H1 (cell line): ENCODE measurements around the gene ERICH2. TPM values are rescaled to one million over a fixed set of nuclear protein-coding genes. Genes with fewer than 3 reads are reported as not detected.

Experiments
- CTCF ChIA-PET: fragments of 300-600 bp; sonication (Branson Sonifier 250); formaldehyde crosslinking; loops from one replicate; lab custom pipeline; 2021; ENCODE audit not compliant: partially characterized antibody; lab: Charles Lee
- POLR2A ChIA-PET: fragments of 300-600 bp; sonication (Branson Sonifier 250); formaldehyde crosslinking; loops from one replicate; lab custom pipeline; 2021; ENCODE audit warnings: inconsistent platforms; ENCODE audit not compliant: partially characterized antibody; lab: Charles Lee
- DNase-seq, 2 experiments: peaks; one replicate each; pipeline versions ENCODE4 v3.0.0 to v3.0.0-alpha.2; 2010 to 2022; ENCODE audit warnings: low spot score in 2 of 2, low read depth in 1 of 2, mixed read lengths in 1 of 2
- FAIRE-seq: peaks from 2 replicates; lab custom pipeline; 2011; peaks lifted over from hg19 to GRCh38; lab: Jason Lieb, UNC
- H2AFZ ChIP-seq: 2 replicates; pipeline ENCODE4 v1.8.1; 2012; ENCODE audit warnings: low read length, inconsistent platforms
- H2AK5ac ChIP-seq: 2 replicates; pipeline ENCODE4 v1.6.1; 2013; ENCODE audit warnings: low read depth, low read length
- H2BK120ac ChIP-seq: replicated peaks from 2 replicates; pipeline ENCODE3; 2013; ENCODE audit warnings: low read depth, low read length, inconsistent platforms
- H2BK12ac ChIP-seq: 2 replicates; pipeline ENCODE4 v1.6.1; 2013; ENCODE audit warnings: low read depth, low read length
- H2BK15ac ChIP-seq: 2 replicates; pipeline ENCODE4 v1.6.1; 2013; ENCODE audit warnings: low read length
- H2BK20ac ChIP-seq: 2 replicates; pipeline ENCODE4 v1.6.1; 2013; ENCODE audit warnings: low read length
- H2BK5ac ChIP-seq: 2 replicates; pipeline ENCODE4 v1.6.1; 2013; ENCODE audit warnings: low read depth, low read length
- H3K14ac ChIP-seq: 2 replicates; pipeline ENCODE4 v1.6.1; 2013; ENCODE audit warnings: inconsistent platforms; ENCODE audit not compliant: insufficient read length
- H3K18ac ChIP-seq: 2 replicates; pipeline ENCODE4 v1.6.1; 2013; ENCODE audit warnings: low read length; ENCODE audit errors: extremely low read depth
- H3K23ac ChIP-seq: 2 replicates; pipeline ENCODE4 v1.6.1; 2013; ENCODE audit warnings: inconsistent platforms; ENCODE audit not compliant: insufficient read length
- H3K23me2 ChIP-seq: 2 replicates; pipeline ENCODE4 v1.6.1; 2013; ENCODE audit warnings: low read depth, low read length
- H3K27ac ChIP-seq: 2 replicates; pipeline ENCODE4 v1.6.1; 2011; ENCODE audit warnings: low read depth, low read length, inconsistent platforms
- H3K27me3 ChIP-seq, 4 experiments: replicated peaks in 1 of 4; 1 replicate in 1 of 4; 2 replicates in 3 of 4; pipeline versions ENCODE4 v1.6.1 to v1.8.1; 2011 to 2013; ENCODE audit warnings: low read length in 3 of 4, mild to moderate bottlenecking in 3 of 4, inconsistent platforms in 2 of 4, mixed read lengths in 2 of 4, moderate library complexity in 1 of 4; ENCODE audit not compliant: control insufficient read depth in 3 of 4, insufficient read depth in 3 of 4; ENCODE audit errors: extremely low read depth in 1 of 4
- H3K36me3 ChIP-seq, 4 experiments: 2 replicates each; pipeline versions ENCODE4 v1.6.1 to v1.8.1; 2011 to 2013; ENCODE audit warnings: mild to moderate bottlenecking in 4 of 4, low read length in 3 of 4, moderate library complexity in 2 of 4, control low read depth in 1 of 4, inconsistent platforms in 1 of 4; ENCODE audit not compliant: insufficient read depth in 4 of 4, control insufficient read depth in 2 of 4
- H3K4ac ChIP-seq: replicated peaks from 2 replicates; pipeline ENCODE3; 2013; ENCODE audit warnings: low read length, low read depth, mixed read lengths, inconsistent platforms; ENCODE audit not compliant: insufficient read length
- H3K4me1 ChIP-seq, 4 experiments: replicated peaks in 1 of 4; 1 replicate in 1 of 4; 2 replicates in 3 of 4; pipeline versions ENCODE4 v1.6.1 to v1.8.1; 2011 to 2013; ENCODE audit warnings: low read length in 3 of 4, inconsistent platforms in 2 of 4, mixed read lengths in 1 of 4; ENCODE audit not compliant: insufficient read depth in 4 of 4, control insufficient read depth in 3 of 4
- H3K4me2 ChIP-seq, 2 experiments: 2 replicates each; pipeline versions ENCODE4 v1.6.1 to v1.8.1; 2011 to 2013; ENCODE audit warnings: low read depth in 2 of 2, low read length in 2 of 2, control low read depth in 1 of 2, inconsistent platforms in 1 of 2, mild to moderate bottlenecking in 1 of 2; ENCODE audit not compliant: insufficient read depth in 1 of 2
- H3K4me3 ChIP-seq, 4 experiments: fragments of 200-600, 300-600 bp in 1 of 4; sonication (generic), shearing (Covaris generic), sonication (Bioruptor Twin) in 1 of 4; 2 replicates each; pipeline versions ENCODE4 v1.5.1 to v1.8.1; 2011 to 2016; ENCODE audit warnings: low read length in 4 of 4, low read depth in 3 of 4, control low read depth in 2 of 4, inconsistent platforms in 2 of 4, mild to moderate bottlenecking in 2 of 4, mixed read lengths in 1 of 4, moderate library complexity in 1 of 4; ENCODE audit not compliant: insufficient read depth in 2 of 4; ENCODE audit errors: extremely low read depth in 1 of 4
- H3K56ac ChIP-seq: replicated peaks from 2 replicates; pipeline ENCODE3; 2013; ENCODE audit warnings: low read depth, mild to moderate bottlenecking, mixed read lengths, low read length, inconsistent platforms; ENCODE audit not compliant: insufficient read length
- H3K79me1 ChIP-seq: 2 replicates; pipeline ENCODE4 v1.6.1; 2013; ENCODE audit warnings: low read depth, low read length, control low read depth
- H3K79me2 ChIP-seq, 2 experiments: 2 replicates each; pipeline versions ENCODE4 v1.6.1 to v1.8.1; 2012 to 2013; ENCODE audit warnings: low read length in 2 of 2, mild to moderate bottlenecking in 2 of 2, inconsistent platforms in 1 of 2; ENCODE audit not compliant: insufficient read depth in 2 of 2, control insufficient read depth in 1 of 2
- H3K9ac ChIP-seq, 4 experiments: replicated peaks in 1 of 4; 1 replicate in 1 of 4; 2 replicates in 3 of 4; pipeline versions ENCODE4 v1.6.1 to v1.8.1; 2011 to 2013; ENCODE audit warnings: low read depth in 3 of 4, low read length in 3 of 4, control low read depth in 2 of 4, mild to moderate bottlenecking in 2 of 4, moderate library complexity in 2 of 4, inconsistent platforms in 1 of 4; ENCODE audit errors: extremely low read depth in 1 of 4
- H3K9me3 ChIP-seq, 2 experiments: 2 replicates each; pipeline versions ENCODE4 v1.6.1 to v1.8.1; 2012 to 2013; ENCODE audit warnings: mild to moderate bottlenecking in 2 of 2, moderate library complexity in 2 of 2, control low read depth in 1 of 2, inconsistent platforms in 1 of 2, low read depth in 1 of 2, low read length in 1 of 2, mixed read lengths in 1 of 2; ENCODE audit not compliant: insufficient read depth in 2 of 2
- H4K20me1 ChIP-seq, 2 experiments: replicated peaks in 1 of 2; 2 replicates each; pipeline versions ENCODE3 to v1.8.1; 2011 to 2013; ENCODE audit warnings: inconsistent platforms in 2 of 2, low read length in 2 of 2, mild to moderate bottlenecking in 1 of 2; ENCODE audit not compliant: insufficient read depth in 2 of 2, control insufficient read depth in 1 of 2
- H4K5ac ChIP-seq: 2 replicates; pipeline ENCODE4 v1.6.1; 2013; ENCODE audit warnings: low read length, low read depth, mixed read lengths, inconsistent platforms; ENCODE audit not compliant: insufficient read length
- H4K8ac ChIP-seq: 2 replicates; pipeline ENCODE4 v1.8.0; 2013; ENCODE audit warnings: mild to moderate bottlenecking, moderate library complexity, low read length, inconsistent platforms; ENCODE audit not compliant: insufficient read depth; ENCODE audit errors: extremely low read depth
- H4K91ac ChIP-seq: replicated peaks from 2 replicates; pipeline ENCODE3; 2013; ENCODE audit warnings: low read length, mixed read lengths, inconsistent platforms; ENCODE audit not compliant: insufficient read length
- BACH1 ChIP-seq: IDR thresholded peaks from 2 replicates; pipeline ENCODE4 v1.6.1; 2012; ENCODE audit warnings: low read length, improper control_type of control experiment
- CBX5 ChIP-seq: fragments of 300-800, 300-1000 bp; sonication (generic); IDR thresholded peaks from 2 replicates; pipeline ENCODE4 v1.7.1; 2016; ENCODE audit warnings: antibody characterized with exemption, low read length, low read depth
- CHD1 ChIP-seq: IDR thresholded peaks from 2 replicates; pipeline ENCODE4 v1.6.1; 2012; ENCODE audit warnings: low read depth, low read length, improper control_type of control experiment
- EGR1 ChIP-seq: IDR thresholded peaks from 2 replicates; pipeline ENCODE4 v1.6.1; 2011; ENCODE audit warnings: low read depth, low read length, borderline replicate concordance
- GABPA ChIP-seq: IDR thresholded peaks from 2 replicates; pipeline ENCODE4 v1.6.1; 2011; ENCODE audit warnings: mild to moderate bottlenecking, low read length, moderate library complexity, borderline replicate concordance; ENCODE audit not compliant: insufficient read depth
- HDAC2 ChIP-seq, 2 experiments: fragments of 300-600 bp in 1 of 2; sonication (generic) in 1 of 2; IDR thresholded peaks; 2 replicates each; pipeline ENCODE4 v1.6.1; 2011 to 2012; ENCODE audit warnings: low read depth in 2 of 2, low read length in 2 of 2, mild to moderate bottlenecking in 2 of 2, moderate library complexity in 2 of 2, borderline replicate concordance in 1 of 2, inconsistent platforms in 1 of 2
- JUND ChIP-seq: IDR thresholded peaks from 2 replicates; pipeline ENCODE4 v1.6.1; 2011; ENCODE audit warnings: mild to moderate bottlenecking, improper control_type of control experiment, low read length
- KDM1A ChIP-seq: fragments of 200-600, 300-600 bp; sonication (generic); IDR thresholded peaks from 2 replicates; pipeline ENCODE4 v1.7.1; 2016; ENCODE audit warnings: mild to moderate bottlenecking, low read length, borderline replicate concordance
- NRF1 ChIP-seq: IDR thresholded peaks from 2 replicates; pipeline ENCODE4 v1.6.1; 2011; ENCODE audit warnings: mild to moderate bottlenecking, low read depth, low read length, improper control_type of control experiment
- RNF2 ChIP-seq: fragments of 200-900, 300-1000 bp; sonication (generic); IDR thresholded peaks from 2 replicates; pipeline ENCODE4 v1.7.1; 2016; ENCODE audit warnings: borderline replicate concordance, low read depth, mild to moderate bottlenecking, antibody characterized with exemption, low read length; ENCODE audit not compliant: poor library complexity, severe bottlenecking; ENCODE audit errors: missing control alignments
- SAP30 ChIP-seq: fragments of 300-600 bp; sonication (generic); IDR thresholded peaks from 2 replicates; pipeline ENCODE4 v1.7.1; 2012; ENCODE audit warnings: low read length, moderate library complexity, mild to moderate bottlenecking, inconsistent platforms; ENCODE audit not compliant: insufficient read depth, insufficient replicate concordance
- SIX5 ChIP-seq: IDR thresholded peaks from 2 replicates; pipeline ENCODE4 v1.6.1; 2011; ENCODE audit warnings: mild to moderate bottlenecking, low read depth, low read length
- SP1 ChIP-seq: IDR thresholded peaks from 2 replicates; pipeline ENCODE4 v1.6.1; 2011; ENCODE audit warnings: low read depth, low read length
- TCF12 ChIP-seq: IDR thresholded peaks from 2 replicates; pipeline ENCODE4 v1.6.1; 2011; ENCODE audit warnings: low read depth, mild to moderate bottlenecking, low read length
- ZNF274 ChIP-seq: IDR thresholded peaks from 2 replicates; pipeline ENCODE4 v1.7.0; 2012; ENCODE audit warnings: low read length, borderline replicate concordance; ENCODE audit errors: extremely low read depth
- WGBS, 2 experiments: shearing (Covaris generic) in 1 of 2; methylation state at CpG; one replicate each; pipeline versions ENCODE4 v1.1.6 to v1.1.7; 2013 to 2015; ENCODE audit warnings: low lambda C conversion rate in 2 of 2, mixed read lengths in 2 of 2, inconsistent platforms in 1 of 2, low coverage in 1 of 2, missing lambda C conversion rate in 1 of 2; ENCODE audit not compliant: insufficient replicate concordance in 2 of 2, insufficient coverage in 1 of 2, insufficient read length in 1 of 2; ENCODE audit errors: extremely low coverage in 1 of 2, missing lambda C conversion rate in 1 of 2; 5-methylcytosine and 5-hydroxymethylcytosine counted together
- polyA plus RNA-seq, 7 experiments: library from polyadenylated mRNA; depleted of rRNA in 3 of 7; stranded (reverse) in 5 of 7; unstranded in 2 of 7; fragments of >200 nt in 5 of 7; fragments of 200-250 nt in 2 of 7; gene quantifications; 1 replicate in 5 of 7; 2 replicates in 1 of 7; 4 replicates in 1 of 7; pipeline versions ENCODE4 v1.2.1 to v1.2.3, GENCODE V29; 2011 to 2013; ENCODE audit warnings: missing spikeins in 2 of 7, mixed read lengths in 2 of 7
- total RNA-seq: library from RNA; stranded (reverse); fragmentation: NEBNext Ultra II Directional; extraction: Animal tissue kit (Norgen Biotek cat#: 25700); gene quantifications from 2 replicates; pipeline ENCODE4 v1.2.1, GENCODE V29; 2021

The ERICH2 gene
- total and polyA plus RNA-seq, 2 of the 8 experiments (the other 6 are each of a cell fraction or from before 2014, with no cell fraction given) = 0.20 to 2.1 TPM

GRCh38 chr2:170806548-170806947, 36.4 kb downstream of the ERICH2 start:
- Histone ChIP-seq H3K23me2 (no peaks in the 10 kb centered on the region), H3K36me3 (no peaks in the 10 kb centered on the region), H3K56ac (no peak overlapping the region), H3K4me3 (no peak overlapping the region), H3K9me3 (no peaks in the 10 kb centered on the region), H2BK120ac (no peak overlapping the region), H2AFZ (no peak overlapping the region), H3K23ac (no peak overlapping the region), H2BK5ac (no peak overlapping the region), H4K8ac (no peak overlapping the region), H3K27me3 (0 out of 7 replicates have a peak, but pooled peaks cover 0 to 2% (median 0%) of the 10 kb centered on the region in 4 experiments), H3K4me2 (no peak overlapping the region), H3K14ac (no peak overlapping the region), H2AK5ac (no peak overlapping the region), H2BK15ac (no peak overlapping the region), H2BK20ac (no peak overlapping the region), H4K5ac (no peak overlapping the region), H3K9ac (no peak overlapping the region), H3K79me1 (no peaks in the 10 kb centered on the region), H4K20me1 (no peaks in the 10 kb centered on the region), H3K79me2 (no peaks in the 10 kb centered on the region), H3K4ac (no peak overlapping the region), H4K91ac (no peak overlapping the region), H3K18ac (no peak overlapping the region), H3K27ac (no peak overlapping the region), H2BK12ac (no peak overlapping the region), H3K4me1 (no peaks in the 10 kb centered on the region)
- POLR2A ChIA-PET = no interaction called here
- CTCF ChIA-PET = interaction anchor here (1.0 to 5.5 kb wide), 3 partner anchors 8 to 429 kb away, joined by 3 to 21 read pairs (median 5); partner anchors contain the start of gene GAD1
- DNase-seq (no peak), FAIRE-seq (no peak)
- 94% methylated on average over 2 of the region's 2 CpGs; no CpG with 5 or more reads in 1 of the 2 experiments for WGBS, 2 experiments
- TF ChIP-seq CBX5 (no peak), KDM1A (no peak), GABPA (no peak), JUND (no peak), RNF2 (no peak), NRF1 (no peak), SIX5 (no peak), SAP30 (no peak), EGR1 (no peak), ZNF274 (no peak), BACH1 (no peak), SP1 (no peak), HDAC2 (IDR thresholded peaks at IDR 0.05; ENCODE audit: borderline replicate concordance in 1 of 2, low read depth in 2 of 2, low read length in 2 of 2) (no peak), CHD1 (no peak), TCF12 (no peak)
